WTC11 (cell line): Measurements from ENCODE around the gene KRT8. TPM values are rescaled to one million over a fixed set of nuclear protein-coding genes. Genes with fewer than 3 reads are reported as not detected.

Experiments used
- ATAC-seq: fragments of 200-7000 bp; cut with Tn5 transposase; 2 replicates; pipeline ENCODE4 v1.10.0; 2021; ENCODE audit warnings: mild to moderate bottlenecking, moderate library complexity
- CTCF ChIA-PET: fragments of 300-600 bp; sonication (Branson Sonifier 250); formaldehyde crosslinking; loops from one replicate; lab custom pipeline; 2021; ENCODE audit warnings: antibody characterized with exemption; lab: Charles Lee
- POLR2A ChIA-PET: fragments of 350-600 bp; sonication (Branson Sonifier 250); formaldehyde crosslinking; loops from one replicate; lab custom pipeline; 2021; ENCODE audit warnings: antibody characterized with exemption; lab: Charles Lee
- DNase-seq: peaks from one replicate; pipeline ENCODE4 v3.0.0; 2021; ENCODE audit warnings: low spot score
- H3K27ac Mint-ChIP-seq: 2 replicates; pipeline ENCODE4 v1.8.0; 2021; ENCODE audit warnings: mixed read lengths
- H3K27me3 Mint-ChIP-seq: 2 replicates; pipeline ENCODE4 v1.8.0; 2021; ENCODE audit warnings: low read depth, mild to moderate bottlenecking, moderate library complexity, mixed read lengths
- H3K36me3 Mint-ChIP-seq: 2 replicates; pipeline ENCODE4 v1.8.0; 2021; ENCODE audit warnings: mixed read lengths
- H3K4me1 Mint-ChIP-seq: 2 replicates; pipeline ENCODE4 v1.8.0; 2022; ENCODE audit warnings: mixed read lengths
- H3K4me3 Mint-ChIP-seq: 2 replicates; pipeline ENCODE4 v1.8.0; 2021; ENCODE audit warnings: mild to moderate bottlenecking, moderate library complexity, mixed read lengths
- H3K9me3 Mint-ChIP-seq: 2 replicates; pipeline ENCODE4 v1.8.0; 2021; ENCODE audit warnings: mixed read lengths
- EMX1 ChIP-seq: fragments of 250-450 bp; sonication (Bioruptor Pico); IDR thresholded peaks from 2 replicates; pipeline ENCODE4 v1.8.0; 2021; ENCODE audit warnings: mild to moderate bottlenecking
- GRHL2 ChIP-seq: fragments of 250-450 bp; sonication (Bioruptor Pico); IDR thresholded peaks from 2 replicates; pipeline ENCODE4 v1.8.0; 2022; ENCODE audit warnings: mild to moderate bottlenecking, moderate library complexity; ENCODE audit not compliant: insufficient replicate concordance, severe bottlenecking
- JAZF1 ChIP-seq: fragments of 250-450 bp; sonication (Bioruptor Pico); IDR thresholded peaks from 2 replicates; pipeline ENCODE4 v1.9.0; 2021; ENCODE audit warnings: moderate library complexity, mild to moderate bottlenecking, inconsistent platforms
- ZNF263 ChIP-seq: sonication (generic); formaldehyde crosslinking; IDR thresholded peaks from 2 replicates; pipeline ENCODE4 v1.8.1; 2022; ENCODE audit warnings: low read depth, mild to moderate bottlenecking, moderate library complexity, missing genetic modification reagents
- ZNF423 ChIP-seq: fragments of 250-450 bp; sonication (Bioruptor Pico); IDR thresholded peaks from 2 replicates; pipeline ENCODE4 v2.1.2; 2022; ENCODE audit warnings: mild to moderate bottlenecking, moderate library complexity
- total RNA-seq: library from RNA; stranded (reverse); gene quantifications from 3 replicates; pipeline ENCODE4 v1.2.3, GENCODE V29; 2021
- TF ChIP-seq, protein P1 (sequence below): sonication (generic); formaldehyde crosslinking; IDR thresholded peaks from 2 replicates; pipeline ENCODE4 v1.8.0; 2022; ENCODE audit warnings: missing genetic modification reagents
- TF ChIP-seq, protein P2 (sequence below): fragments of 250-450 bp; sonication (Bioruptor Pico); IDR thresholded peaks from 2 replicates; pipeline ENCODE4 v1.9.0; 2021; ENCODE audit warnings: mild to moderate bottlenecking
- TF ChIP-seq, protein P3 (sequence below): fragments of 250-450 bp; sonication (Bioruptor Pico); conservative IDR thresholded peaks from 2 replicates; pipeline ENCODE4 v1.9.0; 2021; ENCODE audit warnings: mild to moderate bottlenecking
- TF ChIP-seq, protein P4 (sequence below): fragments of 250-450 bp; sonication (Bioruptor Pico); IDR thresholded peaks from 2 replicates; pipeline ENCODE4 v1.8.0; 2021; ENCODE audit warnings: mild to moderate bottlenecking

Gene KRT8
- total RNA-seq, 1 experiment from 2014 or later: 477 TPM

DNA sequence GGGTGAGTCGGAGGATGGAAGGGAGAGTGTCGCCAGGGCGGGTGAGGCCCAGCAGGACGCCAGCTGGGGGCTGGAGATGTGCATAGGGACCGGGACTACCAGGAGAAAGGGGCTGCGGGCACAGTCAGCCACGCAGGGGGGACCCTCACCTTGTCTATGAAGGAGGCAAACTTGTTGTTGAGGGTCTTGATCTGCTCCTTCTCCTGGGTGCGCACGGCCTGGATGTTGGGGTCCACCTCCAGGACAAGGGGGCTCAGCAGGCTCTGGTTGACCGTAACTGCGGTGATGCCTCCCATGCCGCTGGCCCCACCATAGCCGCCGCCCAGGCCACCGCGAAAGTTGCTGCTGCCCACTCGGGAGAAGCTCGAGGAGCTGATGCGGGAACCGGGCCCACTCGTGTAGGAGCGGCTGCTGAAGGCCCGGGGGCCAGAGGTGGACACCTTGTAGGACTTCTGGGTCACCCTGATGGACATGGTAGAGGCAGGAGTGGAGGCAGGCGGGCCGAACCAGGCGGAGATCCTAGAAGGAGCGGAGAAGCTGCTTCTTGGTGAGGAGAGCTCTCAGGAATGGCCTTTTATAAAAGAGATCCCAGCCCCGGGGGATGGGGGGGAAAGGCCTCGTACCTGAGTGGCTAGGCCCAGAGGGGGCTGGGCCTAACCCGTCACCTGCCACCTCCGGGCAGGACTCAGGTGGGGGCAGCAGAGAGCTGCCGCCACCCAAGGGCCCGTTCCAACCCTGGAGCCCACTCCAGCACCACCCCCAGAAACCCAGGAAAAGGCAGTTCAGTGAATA is at the start of gene KRT8 (continued):
- TF ChIP-seq, protein P1, sequence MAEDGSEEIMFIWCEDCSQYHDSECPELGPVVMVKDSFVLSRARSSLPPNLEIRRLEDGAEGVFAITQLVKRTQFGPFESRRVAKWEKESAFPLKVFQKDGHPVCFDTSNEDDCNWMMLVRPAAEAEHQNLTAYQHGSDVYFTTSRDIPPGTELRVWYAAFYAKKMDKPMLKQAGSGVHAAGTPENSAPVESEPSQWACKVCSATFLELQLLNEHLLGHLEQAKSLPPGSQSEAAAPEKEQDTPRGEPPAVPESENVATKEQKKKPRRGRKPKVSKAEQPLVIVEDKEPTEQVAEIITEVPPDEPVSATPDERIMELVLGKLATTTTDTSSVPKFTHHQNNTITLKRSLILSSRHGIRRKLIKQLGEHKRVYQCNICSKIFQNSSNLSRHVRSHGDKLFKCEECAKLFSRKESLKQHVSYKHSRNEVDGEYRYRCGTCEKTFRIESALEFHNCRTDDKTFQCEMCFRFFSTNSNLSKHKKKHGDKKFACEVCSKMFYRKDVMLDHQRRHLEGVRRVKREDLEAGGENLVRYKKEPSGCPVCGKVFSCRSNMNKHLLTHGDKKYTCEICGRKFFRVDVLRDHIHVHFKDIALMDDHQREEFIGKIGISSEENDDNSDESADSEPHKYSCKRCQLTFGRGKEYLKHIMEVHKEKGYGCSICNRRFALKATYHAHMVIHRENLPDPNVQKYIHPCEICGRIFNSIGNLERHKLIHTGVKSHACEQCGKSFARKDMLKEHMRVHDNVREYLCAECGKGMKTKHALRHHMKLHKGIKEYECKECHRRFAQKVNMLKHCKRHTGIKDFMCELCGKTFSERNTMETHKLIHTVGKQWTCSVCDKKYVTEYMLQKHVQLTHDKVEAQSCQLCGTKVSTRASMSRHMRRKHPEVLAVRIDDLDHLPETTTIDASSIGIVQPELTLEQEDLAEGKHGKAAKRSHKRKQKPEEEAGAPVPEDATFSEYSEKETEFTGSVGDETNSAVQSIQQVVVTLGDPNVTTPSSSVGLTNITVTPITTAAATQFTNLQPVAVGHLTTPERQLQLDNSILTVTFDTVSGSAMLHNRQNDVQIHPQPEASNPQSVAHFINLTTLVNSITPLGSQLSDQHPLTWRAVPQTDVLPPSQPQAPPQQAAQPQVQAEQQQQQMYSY: peak; percentile 35; the same call in 1 of the 2 replicates
- TF ChIP-seq, all 79 proteins: peak for 19; not testable (repeated sequence) for 60

DNA sequence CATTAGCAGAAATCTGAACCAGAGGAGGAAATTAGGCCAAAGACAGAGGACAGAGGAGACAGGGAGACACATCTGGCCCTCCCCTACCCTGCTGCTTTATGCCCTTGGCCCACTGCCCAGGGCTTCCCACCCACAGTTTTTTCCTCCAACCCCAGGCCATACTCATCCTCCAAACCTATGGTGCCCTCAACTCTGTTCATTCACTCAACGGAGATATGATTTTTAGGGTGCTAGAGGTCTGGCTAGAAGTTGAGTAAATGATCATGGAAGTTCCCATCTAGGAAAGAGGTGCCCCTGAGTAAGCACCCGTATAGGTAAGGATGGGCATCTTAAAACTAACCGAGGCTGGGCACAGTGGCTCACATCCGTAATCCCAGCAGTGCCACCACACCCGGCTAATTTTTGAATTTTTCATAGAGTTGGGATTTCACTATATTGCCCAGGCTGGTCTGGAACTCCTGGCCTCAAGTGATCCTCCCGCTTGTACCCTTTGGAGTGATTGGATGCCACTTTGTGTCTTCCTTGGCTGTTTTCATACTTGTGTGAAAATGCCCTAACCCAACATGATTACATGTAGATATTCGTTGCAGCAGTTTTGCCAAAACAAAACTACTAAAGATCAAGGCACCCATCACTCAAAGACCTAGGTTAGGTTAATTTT is 48.4 kb upstream of the KRT8 start:
- no peak overlapping the region for H3K4me3 Mint-ChIP-seq
- no peaks in the 10 kb centered on the region; the same call in 1 of the 2 replicates for H3K27me3 Mint-ChIP-seq
- ATAC-seq (no peak), DNase-seq (no peak)
- H3K9me3 Mint-ChIP-seq: no peaks in the 10 kb centered on the region
- peaks cover 38% of the 10 kb centered on the region for H3K36me3 Mint-ChIP-seq
- ChIA-PET CTCF (interaction anchor here (1.2 to 1.4 kb wide), 3 partner anchors 28 to 68 kb away, joined by 3 to 5 read pairs (median 4); partner anchors contain the start of gene KRT8), POLR2A (no interaction called here)
- peaks cover 41% of the 10 kb centered on the region for H3K4me1 Mint-ChIP-seq
- H3K27ac Mint-ChIP-seq: peak overlapping the region; percentile 91
- no peak for TF ChIP-seq GRHL2 (CRISPR knock-in tag)
- TF ChIP-seq, protein P2, sequence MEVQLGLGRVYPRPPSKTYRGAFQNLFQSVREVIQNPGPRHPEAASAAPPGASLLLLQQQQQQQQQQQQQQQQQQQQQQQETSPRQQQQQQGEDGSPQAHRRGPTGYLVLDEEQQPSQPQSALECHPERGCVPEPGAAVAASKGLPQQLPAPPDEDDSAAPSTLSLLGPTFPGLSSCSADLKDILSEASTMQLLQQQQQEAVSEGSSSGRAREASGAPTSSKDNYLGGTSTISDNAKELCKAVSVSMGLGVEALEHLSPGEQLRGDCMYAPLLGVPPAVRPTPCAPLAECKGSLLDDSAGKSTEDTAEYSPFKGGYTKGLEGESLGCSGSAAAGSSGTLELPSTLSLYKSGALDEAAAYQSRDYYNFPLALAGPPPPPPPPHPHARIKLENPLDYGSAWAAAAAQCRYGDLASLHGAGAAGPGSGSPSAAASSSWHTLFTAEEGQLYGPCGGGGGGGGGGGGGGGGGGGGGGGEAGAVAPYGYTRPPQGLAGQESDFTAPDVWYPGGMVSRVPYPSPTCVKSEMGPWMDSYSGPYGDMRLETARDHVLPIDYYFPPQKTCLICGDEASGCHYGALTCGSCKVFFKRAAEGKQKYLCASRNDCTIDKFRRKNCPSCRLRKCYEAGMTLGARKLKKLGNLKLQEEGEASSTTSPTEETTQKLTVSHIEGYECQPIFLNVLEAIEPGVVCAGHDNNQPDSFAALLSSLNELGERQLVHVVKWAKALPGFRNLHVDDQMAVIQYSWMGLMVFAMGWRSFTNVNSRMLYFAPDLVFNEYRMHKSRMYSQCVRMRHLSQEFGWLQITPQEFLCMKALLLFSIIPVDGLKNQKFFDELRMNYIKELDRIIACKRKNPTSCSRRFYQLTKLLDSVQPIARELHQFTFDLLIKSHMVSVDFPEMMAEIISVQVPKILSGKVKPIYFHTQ (CRISPR knock-in tag): 0 out of 2 replicates have a peak, but pooled peaks have one; percentile 21
- peak; percentile 71; the same call in 1 of the 2 replicates for TF ChIP-seq EMX1 (CRISPR knock-in tag)
- TF ChIP-seq ZNF423 (CRISPR knock-in tag): no peak
- TF ChIP-seq ZNF263 (CRISPR knock-in tag): no peak
- no peak for TF ChIP-seq JAZF1 (CRISPR knock-in tag)
- TF ChIP-seq, protein P3, sequence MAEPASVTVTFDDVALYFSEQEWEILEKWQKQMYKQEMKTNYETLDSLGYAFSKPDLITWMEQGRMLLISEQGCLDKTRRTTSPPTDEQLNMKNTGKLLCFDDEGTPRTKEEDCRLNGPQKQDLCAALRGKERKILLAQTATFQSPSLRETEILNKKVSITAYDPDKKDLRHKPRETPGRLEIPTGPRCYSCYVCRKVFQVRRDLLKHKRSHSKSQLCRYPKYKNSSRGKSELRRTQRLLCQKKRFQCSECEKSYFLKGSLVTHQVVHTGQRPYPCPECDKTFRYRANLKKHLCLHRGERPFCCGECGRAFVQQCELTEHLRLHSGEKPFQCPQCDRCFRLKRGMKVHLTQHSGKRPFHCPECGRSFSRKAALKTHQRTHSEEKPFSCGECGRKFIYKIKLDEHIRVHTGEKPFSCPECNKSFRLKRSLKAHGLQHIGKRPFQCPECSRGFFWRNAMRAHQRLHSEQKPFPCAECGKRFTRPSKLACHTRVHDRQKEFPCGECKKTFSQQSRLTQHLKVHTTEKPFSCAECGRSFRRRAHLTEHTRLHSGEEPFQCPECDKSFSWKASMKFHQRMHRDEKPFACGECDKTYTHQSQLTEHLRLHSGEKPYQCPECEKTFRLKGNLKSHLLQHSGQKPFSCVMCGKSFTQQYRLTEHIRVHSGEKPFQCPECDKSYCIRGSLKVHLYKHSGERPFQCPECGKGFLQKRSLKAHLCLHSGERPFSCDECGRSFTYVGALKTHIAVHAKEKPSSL (CRISPR knock-in tag): 0 out of 2 replicates have a peak, but pooled peaks have one; percentile 34
- TF ChIP-seq, protein P4, sequence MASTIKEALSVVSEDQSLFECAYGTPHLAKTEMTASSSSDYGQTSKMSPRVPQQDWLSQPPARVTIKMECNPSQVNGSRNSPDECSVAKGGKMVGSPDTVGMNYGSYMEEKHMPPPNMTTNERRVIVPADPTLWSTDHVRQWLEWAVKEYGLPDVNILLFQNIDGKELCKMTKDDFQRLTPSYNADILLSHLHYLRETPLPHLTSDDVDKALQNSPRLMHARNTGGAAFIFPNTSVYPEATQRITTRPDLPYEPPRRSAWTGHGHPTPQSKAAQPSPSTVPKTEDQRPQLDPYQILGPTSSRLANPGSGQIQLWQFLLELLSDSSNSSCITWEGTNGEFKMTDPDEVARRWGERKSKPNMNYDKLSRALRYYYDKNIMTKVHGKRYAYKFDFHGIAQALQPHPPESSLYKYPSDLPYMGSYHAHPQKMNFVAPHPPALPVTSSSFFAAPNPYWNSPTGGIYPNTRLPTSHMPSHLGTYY (CRISPR knock-in tag): peak; percentile 60; the same call in 1 of the 2 replicates
